ENCODE results near the gene MICU2.
"Not testable (repeated sequence)": the region's sequence is repeated elsewhere in the genome, so short reads cannot be mapped to it uniquely, and the experiment has no call there.

Gene MICU2

GRCh38 chr13:21590665-21591456, 13.1 kb downstream of the MICU2 start:
- DNase-seq = not testable (repeated sequence)

- DNase-seq = no peak
Measured at GRCh38 chr13:21590231-21590630, 13.7 kb downstream of the MICU2 start.

- DNase-seq = not testable (repeated sequence)
Measured at GRCh38 chr13:21589510-21589909, 14.5 kb downstream of the MICU2 start.

- DNase-seq = not testable (repeated sequence)
Measured at GRCh38 chr13:21588411-21588810, 15.6 kb downstream of the MICU2 start.

- DNase-seq = no peak
Measured at GRCh38 chr13:21584973-21585592, 18.9 kb downstream of the MICU2 start.

- no peak for DNase-seq
Measured at GRCh38 chr13:21583478-21583877, 20.5 kb downstream of the MICU2 start.

- DNase-seq = no peak
Measured at GRCh38 chr13:21580736-21581135, 23.2 kb downstream of the MICU2 start.

GRCh38 chr13:21579754-21580316, 24.1 kb downstream of the MICU2 start:
- no peak for DNase-seq

GRCh38 chr13:21578748-21579147, 25.2 kb downstream of the MICU2 start:
- DNase-seq = no peak

GRCh38 chr13:21576426-21576825, 27.5 kb downstream of the MICU2 start:
- no peak for DNase-seq

- no peak for DNase-seq
Measured at GRCh38 chr13:21573920-21574712, 29.9 kb downstream of the MICU2 start.

GRCh38 chr13:21569686-21570085, 34.3 kb downstream of the MICU2 start:
- DNase-seq = no peak

GRCh38 chr13:21568854-21569253, 35.1 kb downstream of the MICU2 start:
- no peak for DNase-seq

- peak; percentile 12 for DNase-seq
Measured at GRCh38 chr13:21567714-21568113, 36.3 kb downstream of the MICU2 start.

- DNase-seq = peak; percentile 69
Measured at GRCh38 chr13:21557995-21558394, 46.0 kb downstream of the MICU2 start.

- no peak for DNase-seq
Measured at GRCh38 chr13:21556051-21556450, 47.9 kb downstream of the MICU2 start.

- DNase-seq = not testable (repeated sequence)
Measured at GRCh38 chr13:21553261-21553660, 50.7 kb downstream of the MICU2 start.

- DNase-seq = no peak
Measured at GRCh38 chr13:21550918-21551317, 53.1 kb downstream of the MICU2 start.

GRCh38 chr13:21549633-21550032, 54.3 kb downstream of the MICU2 start:
- no peak for DNase-seq

- DNase-seq = no peak
Measured at GRCh38 chr13:21548577-21548976, 55.4 kb downstream of the MICU2 start.

- DNase-seq = peak; percentile 85
Measured at GRCh38 chr13:21546372-21546771, 57.6 kb downstream of the MICU2 start.

- no peak for DNase-seq
Measured at GRCh38 chr13:21544515-21544914, 59.5 kb downstream of the MICU2 start.

- DNase-seq = no peak
Measured at GRCh38 chr13:21542563-21542962, 61.4 kb downstream of the MICU2 start.

Data from NCI-H82 (cell line).